Naive thymus-derived CD8-positive, alpha-beta T cell (primary cell): ENCODE measurements around the gene SORCS1. TPM values are rescaled to one million over a fixed set of nuclear protein-coding genes. Genes with fewer than 3 reads are reported as not detected.

Source experiments
- ATAC-seq, 2 donors: fragments of 150-1000 bp; cut with Tn5 transposase in 1 of 2; sonication (Bioruptor Pico), chemical (Tn5 transposase) in 1 of 2; 1 replicate in 1 of 2; 2 replicates in 1 of 2; pipeline ENCODE4 v1.10.0; 2021; ENCODE audit warnings: mild to moderate bottlenecking in 2 of 2, moderate library complexity in 2 of 2
- POLR2A ChIA-PET: fragments of 350-600 bp; sonication (Branson Sonifier 250); formaldehyde crosslinking; loops from one replicate; lab custom pipeline; 2021; ENCODE audit warnings: antibody characterized with exemption; lab: Charles Lee
- DNase-seq, 10 donors: peaks; one replicate each; pipeline versions ENCODE4 v3.0.0 to v3.0.0-alpha.2; 2020 to 2022
- H3K27ac Mint-ChIP-seq, 10 donors: one replicate each; pipeline ENCODE4 v1.8.0; 2020 to 2022; ENCODE audit warnings: mild to moderate bottlenecking in 10 of 10, mixed read lengths in 10 of 10, moderate library complexity in 4 of 10, inconsistent platforms in 1 of 10
- H3K27me3 Mint-ChIP-seq, 5 donors: one replicate each; pipeline ENCODE4 v1.8.0; 2021 to 2022; ENCODE audit warnings: mixed read lengths in 5 of 5
- H3K36me3 Mint-ChIP-seq, 3 donors: one replicate each; pipeline ENCODE4 v1.8.0; 2020 to 2022; ENCODE audit warnings: mixed read lengths in 3 of 3, mild to moderate bottlenecking in 2 of 3, inconsistent platforms in 1 of 3
- H3K4me1 Mint-ChIP-seq, 4 donors: one replicate each; pipeline ENCODE4 v1.8.0; 2021 to 2022; ENCODE audit warnings: mixed read lengths in 4 of 4
- H3K4me3 Mint-ChIP-seq, 10 donors: one replicate each; pipeline ENCODE4 v1.8.0; 2020 to 2022; ENCODE audit warnings: mild to moderate bottlenecking in 10 of 10, mixed read lengths in 10 of 10, moderate library complexity in 6 of 10, inconsistent platforms in 1 of 10
- H3K9me3 Mint-ChIP-seq, 9 donors: one replicate each; pipeline ENCODE4 v1.8.0; 2020 to 2022; ENCODE audit warnings: mixed read lengths in 9 of 9, mild to moderate bottlenecking in 3 of 9, inconsistent platforms in 1 of 9, moderate library complexity in 1 of 9
- polyA plus RNA-seq, 3 donors: library from polyadenylated mRNA; unstranded; fragments of 300-500 nt; fragmentation: Illumina TruSeq; gene quantifications; one replicate each; pipeline ENCODE4 v1.2.3, GENCODE V29; 2021
- total RNA-seq, 8 experiments: library from RNA in 2 of 8; stranded (reverse) in 2 of 8; gene quantifications; one replicate each; pipeline ENCODE4 v1.2.3 and lab custom pipeline; 2021 to 2026

SORCS1 gene
- total and polyA plus RNA-seq, 5 experiments from 2014 or later: not detected

- Mint-ChIP-seq H3K27ac (no peak overlapping the region), H3K36me3 (no peaks in the 10 kb centered on the region), H3K9me3 (peaks cover 0 to 5% (median 0%) of the 10 kb centered on the region in 9 donors), H3K4me3 (no peak overlapping the region), H3K27me3 (no peaks in the 10 kb centered on the region), H3K4me1 (no peaks in the 10 kb centered on the region)
- DNase-seq: no peak
- POLR2A ChIA-PET: no interaction called here
- no peak for ATAC-seq
These were observed 596.9 kb downstream of the SORCS1 start for GRCh38 chr10:106567629-106568028.

GRCh38 chr10:106566873-106567272, 597.6 kb downstream of the SORCS1 start:
- H3K9me3 Mint-ChIP-seq: peaks cover 0 to 6% (median 0%) of the 10 kb centered on the region in 9 donors
- no peaks in the 10 kb centered on the region for H3K27me3 Mint-ChIP-seq
- no peaks in the 10 kb centered on the region for H3K36me3 Mint-ChIP-seq
- no peak overlapping the region for H3K4me3 Mint-ChIP-seq
- ATAC-seq (no peak), DNase-seq (no peak)
- no peaks in the 10 kb centered on the region for H3K4me1 Mint-ChIP-seq
- no peak overlapping the region for H3K27ac Mint-ChIP-seq
- POLR2A ChIA-PET: no interaction called here

- peaks cover 0 to 6% (median 0%) of the 10 kb centered on the region in 9 donors for H3K9me3 Mint-ChIP-seq
- H3K4me1 Mint-ChIP-seq: no peaks in the 10 kb centered on the region
- no peaks in the 10 kb centered on the region for H3K36me3 Mint-ChIP-seq
- no peaks in the 10 kb centered on the region for H3K27me3 Mint-ChIP-seq
- no peak overlapping the region for H3K27ac Mint-ChIP-seq
- H3K4me3 Mint-ChIP-seq: no peak overlapping the region
- DNase-seq (no peak), ATAC-seq (no peak)
- POLR2A ChIA-PET: no interaction called here
These were observed 599.0 kb downstream of the SORCS1 start for GRCh38 chr10:106565546-106565945.

- Mint-ChIP-seq H3K9me3 (peaks cover 0 to 11% (median 0%) of the 10 kb centered on the region in 9 donors), H3K4me3 (no peak overlapping the region), H3K27me3 (no peaks in the 10 kb centered on the region), H3K36me3 (no peaks in the 10 kb centered on the region), H3K27ac (no peak overlapping the region), H3K4me1 (no peaks in the 10 kb centered on the region)
- DNase-seq (no peak), ATAC-seq (no peak)
- POLR2A ChIA-PET: no interaction called here
These were observed 601.1 kb downstream of the SORCS1 start for GRCh38 chr10:106563384-106563783.

GRCh38 chr10:106560925-106561640, 603.4 kb downstream of the SORCS1 start:
- Mint-ChIP-seq H3K36me3 (no peaks in the 10 kb centered on the region), H3K27ac (no peak overlapping the region), H3K27me3 (peaks cover 0 to 4% (median 0%) of the 10 kb centered on the region in 5 donors), H3K4me3 (no peak overlapping the region), H3K9me3 (peaks cover 0 to 13% (median 3%) of the 10 kb centered on the region in 9 donors), H3K4me1 (no peaks in the 10 kb centered on the region)
- no peak for DNase-seq
- POLR2A ChIA-PET: no interaction called here
- no peak for ATAC-seq

GRCh38 chr10:106559442-106559841, 605.1 kb downstream of the SORCS1 start:
- Mint-ChIP-seq H3K9me3 (peaks cover 0 to 13% (median 2%) of the 10 kb centered on the region in 9 donors), H3K27me3 (peaks cover 0 to 4% (median 0%) of the 10 kb centered on the region in 5 donors), H3K27ac (no peak overlapping the region), H3K36me3 (no peaks in the 10 kb centered on the region), H3K4me1 (no peaks in the 10 kb centered on the region), H3K4me3 (no peak overlapping the region)
- ATAC-seq: no peak
- no peak for DNase-seq
- POLR2A ChIA-PET: no interaction called here

GRCh38 chr10:106557951-106558733, 606.4 kb downstream of the SORCS1 start:
- DNase-seq (no peak), ATAC-seq (no peak)
- POLR2A ChIA-PET: no interaction called here
- no peaks in the 10 kb centered on the region for H3K4me1 Mint-ChIP-seq
- no peak overlapping the region for H3K4me3 Mint-ChIP-seq
- H3K27ac Mint-ChIP-seq: no peak overlapping the region
- H3K9me3 Mint-ChIP-seq: peaks cover 0 to 13% (median 2%) of the 10 kb centered on the region in 9 donors
- H3K27me3 Mint-ChIP-seq: peaks cover 0 to 4% (median 0%) of the 10 kb centered on the region in 5 donors
- no peaks in the 10 kb centered on the region for H3K36me3 Mint-ChIP-seq

- no peak overlapping the region for H3K4me3 Mint-ChIP-seq
- POLR2A ChIA-PET: no interaction called here
- ATAC-seq (no peak), DNase-seq (no peak)
- peaks cover 0 to 4% (median 0%) of the 10 kb centered on the region in 5 donors for H3K27me3 Mint-ChIP-seq
- peaks cover 0 to 13% (median 0%) of the 10 kb centered on the region in 9 donors for H3K9me3 Mint-ChIP-seq
- no peaks in the 10 kb centered on the region for H3K36me3 Mint-ChIP-seq
- no peaks in the 10 kb centered on the region for H3K4me1 Mint-ChIP-seq
- H3K27ac Mint-ChIP-seq: no peak overlapping the region
These were observed 607.5 kb downstream of the SORCS1 start for GRCh38 chr10:106557053-106557452.

GRCh38 chr10:106555599-106555998, 608.9 kb downstream of the SORCS1 start:
- H3K4me3 Mint-ChIP-seq: no peak overlapping the region
- H3K27me3 Mint-ChIP-seq: peaks cover 0 to 4% (median 0%) of the 10 kb centered on the region in 5 donors

GRCh38 chr10:106551501-106552062, 612.9 kb downstream of the SORCS1 start:
- ATAC-seq (no peak), DNase-seq (no peak)
- Mint-ChIP-seq H3K9me3 (peaks cover 0 to 7% (median 0%) of the 10 kb centered on the region in 9 donors), H3K4me3 (no peak overlapping the region), H3K4me1 (no peaks in the 10 kb centered on the region), H3K27me3 (peaks cover 0 to 4% (median 0%) of the 10 kb centered on the region in 5 donors), H3K27ac (no peak overlapping the region), H3K36me3 (peaks cover 0 to 5% (median 0%) of the 10 kb centered on the region in 3 donors)
- POLR2A ChIA-PET: no interaction called here

More at GRCh38 chr10:106555599-106555998, 608.9 kb downstream of the SORCS1 start:
- H3K4me1 Mint-ChIP-seq: no peaks in the 10 kb centered on the region
- POLR2A ChIA-PET: no interaction called here
- H3K27ac Mint-ChIP-seq: no peak overlapping the region
- H3K36me3 Mint-ChIP-seq: no peaks in the 10 kb centered on the region
- DNase-seq (no peak), ATAC-seq (no peak)
- peaks cover 0 to 11% (median 0%) of the 10 kb centered on the region in 9 donors for H3K9me3 Mint-ChIP-seq

GRCh38 chr10:106548832-106549231, 615.7 kb downstream of the SORCS1 start:
- Mint-ChIP-seq H3K4me1 (no peaks in the 10 kb centered on the region), H3K27me3 (peaks cover 0 to 4% (median 0%) of the 10 kb centered on the region in 5 donors), H3K36me3 (peaks cover 0 to 5% (median 0%) of the 10 kb centered on the region in 3 donors), H3K27ac (no peak overlapping the region), H3K9me3 (peaks cover 0 to 7% (median 0%) of the 10 kb centered on the region in 9 donors), H3K4me3 (no peak overlapping the region)
- no peak for DNase-seq
- no peak for ATAC-seq
- POLR2A ChIA-PET: no interaction called here

- DNase-seq: no peak
These were observed 617.4 kb downstream of the SORCS1 start for GRCh38 chr10:106547047-106547635.

More at GRCh38 chr10:106547047-106547635, 617.4 kb downstream of the SORCS1 start:
- no peaks in the 10 kb centered on the region for H3K4me1 Mint-ChIP-seq
- no peak overlapping the region for H3K27ac Mint-ChIP-seq
- H3K9me3 Mint-ChIP-seq: peaks cover 0 to 7% (median 0%) of the 10 kb centered on the region in 9 donors
- H3K36me3 Mint-ChIP-seq: peaks cover 0 to 5% (median 0%) of the 10 kb centered on the region in 3 donors
- H3K4me3 Mint-ChIP-seq: no peak overlapping the region
- ATAC-seq: no peak
- peaks cover 0 to 4% (median 0%) of the 10 kb centered on the region in 5 donors for H3K27me3 Mint-ChIP-seq
- POLR2A ChIA-PET: no interaction called here
